K562 (cell line): ENCODE measurements around the gene SPINK14. TPM values are rescaled to one million over a fixed set of nuclear protein-coding genes. Genes with fewer than 3 reads are reported as not detected.

ENCODE experiments used
- ATAC-seq: fragments of 200-7000 bp; cut with Tn5 transposase; 3 replicates; pipeline ENCODE4 v1.9.1; 2020; ENCODE audit warnings: moderate library complexity
- BruUV-seq: library from RNA; stranded (reverse); fragments of 400-500 nt; replicated peaks from 2 replicates; lab custom pipeline; 2021; lab: Mats Ljungman, UMichigan
- CTCF ChIA-PET: fragments of 300-600 bp; formaldehyde crosslinking; extraction: SDS; loops from one replicate; lab custom pipeline; 2021; ENCODE audit warnings: low intra/inter-chr PET ratio; lab: Yijun Ruan, JAX
- POLR2A ChIA-PET: fragments of 300-600, 350-650 bp; sonication (Branson Sonifier 250); formaldehyde crosslinking; extraction: SDS; loops from one replicate; lab custom pipeline; 2021; ENCODE audit warnings: antibody characterized with exemption, inconsistent platforms; lab: Yijun Ruan, JAX
- DNase-seq, 4 experiments: peaks; one replicate each; pipeline versions ENCODE4 v3.0.0 to v3.0.0-alpha.2; 2011 to 2018; ENCODE audit warnings: low spot score in 3 of 4, mixed read lengths in 3 of 4; ENCODE audit errors: extremely low read depth in 1 of 4
- FAIRE-seq: peaks from 2 replicates; lab custom pipeline; 2011; peaks lifted over from hg19 to GRCh38; lab: Jason Lieb, UNC
- H2AFZ ChIP-seq: 2 replicates; pipeline ENCODE4 v1.6.0; 2011; ENCODE audit warnings: low read depth, low read length, control low read depth, inconsistent platforms
- H3K27ac ChIP-seq: fragments of 200-600 bp; 3 replicates; pipeline ENCODE4 v1.8.0; 2011; ENCODE audit warnings: low read depth, mild to moderate bottlenecking, control low read depth, inconsistent platforms, low read length, moderate library complexity, mixed read lengths; ENCODE audit errors: extremely low read depth
- H3K27me3 ChIP-seq, 2 experiments: fragments of 300-600 bp in 1 of 2; 2 replicates in 1 of 2; 3 replicates in 1 of 2; pipeline versions ENCODE4 v1.6.0 to v1.8.0; 2011; ENCODE audit warnings: inconsistent platforms in 2 of 2, low read length in 2 of 2, mild to moderate bottlenecking in 1 of 2, mixed read lengths in 1 of 2, moderate library complexity in 1 of 2; ENCODE audit not compliant: control insufficient read depth in 2 of 2, insufficient read depth in 2 of 2
- H3K36me3 ChIP-seq: fragments of 300-600 bp; 3 replicates; pipeline ENCODE4 v1.8.0; 2011; ENCODE audit warnings: mild to moderate bottlenecking, low read length, inconsistent platforms; ENCODE audit not compliant: control insufficient read depth, insufficient read depth
- H3K4me1 ChIP-seq, 2 experiments: fragments of 200-600 bp in 1 of 2; replicated peaks in 1 of 2; 2 replicates in 1 of 2; 3 replicates in 1 of 2; pipeline versions ENCODE4 v1.5.1 to v1.8.0; 2011; ENCODE audit warnings: inconsistent platforms in 2 of 2, low read length in 2 of 2, mild to moderate bottlenecking in 1 of 2, mixed read lengths in 1 of 2, moderate library complexity in 1 of 2; ENCODE audit not compliant: control insufficient read depth in 2 of 2, insufficient read depth in 2 of 2
- H3K4me2 ChIP-seq: 2 replicates; pipeline ENCODE4 v1.6.1; 2011; ENCODE audit warnings: low read length, control low read depth, inconsistent platforms, mixed read lengths; ENCODE audit not compliant: insufficient read depth
- H3K4me3 ChIP-seq: fragments of 200-600 bp; sonication (generic), shearing (Covaris generic); 2 replicates; pipeline ENCODE4 v1.5.1; 2016; ENCODE audit warnings: control low read depth, inconsistent platforms
- H3K79me2 ChIP-seq: fragments of 200-600 bp; 3 replicates; pipeline ENCODE4 v1.8.0; 2011; ENCODE audit warnings: low read length, inconsistent platforms; ENCODE audit not compliant: control insufficient read depth, insufficient read depth
- H3K9ac ChIP-seq, 2 experiments: 2 replicates each; pipeline versions ENCODE4 v1.6.0 to v1.6.1; 2011; ENCODE audit warnings: low read depth in 2 of 2, low read length in 2 of 2, control low read depth in 1 of 2, inconsistent platforms in 1 of 2, mild to moderate bottlenecking in 1 of 2, mixed read lengths in 1 of 2; ENCODE audit not compliant: insufficient read depth in 1 of 2
- H3K9me1 ChIP-seq: one replicate; pipeline ENCODE4 v1.6.0; 2011; ENCODE audit warnings: inconsistent platforms, mild to moderate bottlenecking, low read length, moderate library complexity; ENCODE audit not compliant: control insufficient read depth, insufficient read depth
- H3K9me3 ChIP-seq: replicated peaks from 2 replicates; pipeline ENCODE4 v1.5.1; 2011; ENCODE audit warnings: low read depth, low read length, inconsistent platforms; ENCODE audit not compliant: control insufficient read depth, insufficient read depth
- H4K20me1 ChIP-seq: replicated peaks from 2 replicates; pipeline ENCODE4 v1.6.1; 2011; ENCODE audit warnings: low read length, inconsistent platforms, mixed read lengths; ENCODE audit not compliant: control insufficient read depth, insufficient read depth
- ARID1B ChIP-seq: fragments of 450-650 bp; IDR thresholded peaks from 2 replicates; pipeline ENCODE4 v1.6.1; 2016; ENCODE audit warnings: antibody characterized with exemption, mild to moderate bottlenecking, inconsistent platforms
- BCL6 ChIP-seq: fragments of 250-450 bp; sonication (Bioruptor Pico); IDR thresholded peaks from 2 replicates; pipeline ENCODE4 v1.4.0; 2020
- CC2D1A ChIP-seq: fragments of 450-650 bp; IDR thresholded peaks from 2 replicates; pipeline ENCODE4 v1.6.1; 2017; ENCODE audit warnings: mild to moderate bottlenecking
- CCAR2 ChIP-seq: fragments of 200-400 bp; formaldehyde crosslinking; IDR thresholded peaks from 2 replicates; pipeline ENCODE4 v1.6.1; 2017; ENCODE audit warnings: mild to moderate bottlenecking, low read depth, low read length
- CREB1 ChIP-seq, 2 experiments: sonication (generic) in 1 of 2; formaldehyde crosslinking in 1 of 2; IDR thresholded peaks; 2 replicates each; pipeline versions ENCODE4 v1.6.1 to v1.8.0; 2012 to 2022; ENCODE audit warnings: inconsistent platforms in 1 of 2, mild to moderate bottlenecking in 1 of 2, missing genetic modification reagents in 1 of 2, moderate library complexity in 1 of 2
- CREM ChIP-seq: IDR thresholded peaks from 2 replicates; pipeline ENCODE4 v1.6.1; 2014; ENCODE audit warnings: antibody characterized with exemption, low read depth
- GABPA ChIP-seq: fragments of 200-800 bp; sonication (Bioruptor generic); conservative IDR thresholded peaks from 2 replicates; pipeline ENCODE4 v1.6.1; 2016; ENCODE audit warnings: low read depth, missing genetic modification characterization, missing compliant biosample characterization
- GTF2F1 ChIP-seq: IDR thresholded peaks from 2 replicates; pipeline ENCODE4 v1.6.1; 2011; ENCODE audit warnings: low read depth, low read length, improper control_type of control experiment
- KAT7 ChIP-seq: sonication (generic); formaldehyde crosslinking; IDR thresholded peaks from 2 replicates; pipeline ENCODE4 v1.8.0; 2022; ENCODE audit warnings: missing genetic modification reagents, mild to moderate bottlenecking, borderline replicate concordance
- NKRF ChIP-seq: fragments of 450-650 bp; IDR thresholded peaks from 2 replicates; pipeline ENCODE4 v1.6.1; 2016; ENCODE audit warnings: borderline replicate concordance
- PRPF4 ChIP-seq: fragments of 200-400 bp; formaldehyde crosslinking; IDR thresholded peaks from one replicate; pipeline ENCODE4 v1.6.1; 2017; ENCODE audit warnings: low read length, low read depth, mild to moderate bottlenecking; ENCODE audit not compliant: insufficient read depth, poor library complexity, severe bottlenecking
- RCOR1 ChIP-seq, 2 experiments: IDR thresholded peaks; 2 replicates each; pipeline ENCODE4 v1.6.1; 2012; ENCODE audit warnings: low read depth in 2 of 2, low read length in 2 of 2, borderline replicate concordance in 1 of 2, improper control_type of control experiment in 1 of 2
- SREBF2 ChIP-seq: sonication (generic); formaldehyde crosslinking; IDR thresholded peaks from 2 replicates; pipeline ENCODE4 v1.4.0; 2020; ENCODE audit warnings: mild to moderate bottlenecking, missing genetic modification reagents
- XRCC3 ChIP-seq: fragments of 450-650 bp; IDR thresholded peaks from 2 replicates; pipeline ENCODE4 v1.6.1; 2017; ENCODE audit warnings: mild to moderate bottlenecking, moderate library complexity
- ZFX ChIP-seq: sonication (generic); formaldehyde crosslinking; IDR thresholded peaks from 2 replicates; pipeline ENCODE4 v1.8.0; 2022; ENCODE audit warnings: mild to moderate bottlenecking, missing genetic modification reagents, moderate library complexity
- ZNF444 ChIP-seq: fragments of 250-450 bp; sonication (Bioruptor Pico); IDR thresholded peaks from 2 replicates; pipeline ENCODE4 v1.4.0; 2020; ENCODE audit warnings: mild to moderate bottlenecking, moderate library complexity
- WGBS: fragments of 100-300 bp; shearing (Covaris generic); methylation state at CpG from one replicate; pipeline ENCODE4 v1.1.6; 2016; ENCODE audit warnings: low coverage, mixed read lengths; ENCODE audit not compliant: insufficient coverage; ENCODE audit errors: missing lambda C conversion rate; 5-methylcytosine and 5-hydroxymethylcytosine counted together
- in situ Hi-C: fragments of 300-500 bp; cut with MboI; formaldehyde crosslinking; loops from 4 replicates; pipeline ENCODE4 v1.15.0; 2018; ENCODE audit warnings: inconsistent platforms, mixed read lengths
- intact Hi-C: fragments of 100-400 bp; cut with micrococcal nuclease; formaldehyde crosslinking; loops from 2 replicates; pipeline ENCODE4 v1.14.2; 2022
- polyA plus RNA-seq, 8 experiments: library from polyadenylated mRNA; depleted of rRNA in 4 of 8; stranded (reverse) in 5 of 8; unstranded in 3 of 8; fragments of >200 nt; fragmentation: Nextera tagmentation in 2 of 8; fragmentation: Illumina TruSeq in 1 of 8; extraction: Ambion mirVana in 2 of 8; extraction: Trizol in 1 of 8; gene quantifications; 2 replicates each; pipeline versions ENCODE4 v1.2.1 to v1.2.3, GENCODE V29; 2011 to 2014; ENCODE audit warnings: inconsistent platforms in 1 of 8, missing spikeins in 1 of 8
- total RNA-seq, 7 experiments: library from RNA; depleted of rRNA in 6 of 7; stranded (reverse); fragments of >200 nt in 6 of 7; fragmentation: Illumina TruSeq in 2 of 7; extraction: Trizol in 2 of 7; gene quantifications; 2 replicates each; pipeline versions ENCODE4 v1.2.1 to v1.2.3, GENCODE V29; 2011 to 2021; ENCODE audit warnings: low replicate concordance in 1 of 7

Gene SPINK14
- total and polyA plus RNA-seq, 9 of the 15 experiments (the other 6 are each of a cell fraction or from before 2014, with no cell fraction given), result not detected

GRCh38 chr5:148208226-148208625 is 39.9 kb downstream of the SPINK14 start (continued):
- TF ChIP-seq RCOR1 (IDR thresholded peaks at IDR 0.05; ENCODE audit: borderline replicate concordance in 1 of 2, low read depth in 2 of 2, low read length in 2 of 2) (no peak), KAT7 (no peak)

GRCh38 chr5:148209151-148209770 is 40.9 kb downstream of the SPINK14 start:
- Histone ChIP-seq H3K27me3 (no peaks in the 10 kb centered on the region), H4K20me1 (no peaks in the 10 kb centered on the region), H3K79me2 (no peaks in the 10 kb centered on the region), H3K27ac (no peak overlapping the region), H3K4me1 (no peaks in the 10 kb centered on the region), H3K4me3 (no peak overlapping the region), H3K9me3 (no peaks in the 10 kb centered on the region)
- DNase-seq, result no peak
- CTCF ChIA-PET, result no interaction called here
- in situ Hi-C loops, result no loop called here
- no peak for TF ChIP-seq PRPF4
- no peak for TF ChIP-seq ZFX (CRISPR knock-in tag)
- TF ChIP-seq XRCC3, result no peak
- TF ChIP-seq GTF2F1, result no peak
- TF ChIP-seq CC2D1A, result no peak
- no peak for TF ChIP-seq BCL6 (CRISPR knock-in tag)
- no peak for TF ChIP-seq CREB1 (IDR thresholded peaks at IDR 0.05)
- TF ChIP-seq CREB1 (CRISPR knock-in tag; IDR thresholded peaks at IDR 0.05), result no peak
- no peak for TF ChIP-seq ARID1B
- no peak for TF ChIP-seq NKRF
- no peak for TF ChIP-seq SREBF2
- no peak for TF ChIP-seq GABPA
- no peak for TF ChIP-seq CREM
- no peak for TF ChIP-seq CCAR2
- TF ChIP-seq ZNF444, result no peak
- TF ChIP-seq, all 486 proteins: peak for 0
- Histone ChIP-seq H3K9ac (no peak overlapping the region), H2AFZ (no peak overlapping the region), H3K9me1 (no peaks in the 10 kb centered on the region), H3K4me2 (no peak overlapping the region), H3K36me3 (no peaks in the 10 kb centered on the region)
- intact Hi-C loops, result no loop called here
- no peak for ATAC-seq
- WGBS, result 9% methylated on average over 3 of the region's 3 CpGs
- no TSS peak for BruUV-seq
- POLR2A ChIA-PET, result interaction anchor here (0.6 kb wide), 1 partner anchor 51 kb away, joined by 3 read pairs; no protein-coding TSS in a partner anchor
- FAIRE-seq, result no peak
